ENCODE data around the gene PDXK. TPM values are rescaled to one million over a fixed set of nuclear protein-coding genes. Genes with fewer than 3 reads are reported as not detected.

Gene PDXK
- total RNA-seq, 1 donor from 2014 or later, result 81.1 TPM

GRCh38 chr21:43731891-43732711 lies 13.2 kb downstream of the PDXK start:
- DNase-seq (ENCODE audit: low spot score in 2 of 2, unreplicated experiment in 2 of 2), result no peak
- no peaks in the 10 kb centered on the region for H3K9me3 Mint-ChIP-seq
- TF ChIP-seq CTCF (IDR thresholded peaks at IDR 0.05; ENCODE audit: unreplicated experiment), result no peak
- no peak overlapping the region for H3K4me3 Mint-ChIP-seq
- no peak overlapping the region for H3K27ac Mint-ChIP-seq
- no peaks in the 10 kb centered on the region for H3K27me3 Mint-ChIP-seq (ENCODE audit: low read depth)
- H3K4me1 Mint-ChIP-seq, result peaks cover 30% of the 10 kb centered on the region
- H3K36me3 Mint-ChIP-seq, result no peaks in the 10 kb centered on the region

- DNase-seq (ENCODE audit: low spot score in 2 of 2, unreplicated experiment in 2 of 2), result no peak
- H3K27me3 Mint-ChIP-seq (ENCODE audit: low read depth), result no peaks in the 10 kb centered on the region
- H3K4me1 Mint-ChIP-seq, result peaks cover 25% of the 10 kb centered on the region
- no peak overlapping the region for H3K27ac Mint-ChIP-seq
- no peaks in the 10 kb centered on the region for H3K9me3 Mint-ChIP-seq
- TF ChIP-seq CTCF (IDR thresholded peaks at IDR 0.05; ENCODE audit: unreplicated experiment), result no peak
- no peak overlapping the region for H3K4me3 Mint-ChIP-seq
- peaks cover 2% of the 10 kb centered on the region for H3K36me3 Mint-ChIP-seq
Measured at GRCh38 chr21:43733060-43733459, 14.1 kb downstream of the PDXK start.

DNA sequence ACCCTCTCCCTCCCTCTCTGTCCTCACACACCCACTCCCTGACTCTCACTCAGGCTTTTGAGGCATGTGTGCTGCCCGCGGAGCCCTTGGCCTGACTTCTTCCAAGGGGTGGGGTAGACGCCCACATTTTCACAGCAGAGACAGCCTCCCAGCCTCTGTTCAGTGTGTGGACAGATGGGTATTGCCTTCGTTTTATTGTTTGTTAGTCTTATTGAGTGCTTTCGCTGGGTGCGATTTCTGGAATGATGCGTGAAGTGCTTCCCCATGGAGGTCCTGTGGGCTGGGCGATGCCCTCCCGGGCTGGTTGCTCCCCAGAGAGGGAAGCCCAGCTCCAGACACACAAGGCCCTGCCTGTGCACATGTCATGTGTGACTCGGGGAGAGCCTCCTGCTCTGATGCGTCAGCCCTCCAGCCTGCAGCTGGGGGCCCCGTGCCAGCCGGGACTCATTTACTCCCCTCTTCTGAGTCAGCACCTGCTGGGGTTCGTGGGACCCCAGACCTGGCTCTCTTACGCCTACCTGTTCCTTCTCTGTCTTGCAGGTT lies 14.7 kb downstream of the PDXK start:
- no peak for TF ChIP-seq CTCF (IDR thresholded peaks at IDR 0.05; ENCODE audit: unreplicated experiment)
- Mint-ChIP-seq H3K27ac (no peak overlapping the region), H3K4me3 (no peak overlapping the region), H3K4me1 (peaks cover 19% of the 10 kb centered on the region), H3K27me3 (ENCODE audit: low read depth) (no peaks in the 10 kb centered on the region), H3K36me3 (peaks cover 2% of the 10 kb centered on the region), H3K9me3 (no peaks in the 10 kb centered on the region)
- DNase-seq (ENCODE audit: low spot score in 2 of 2, unreplicated experiment in 2 of 2), result no peak

GRCh38 chr21:43734131-43734927 lies 15.4 kb downstream of the PDXK start:
- Mint-ChIP-seq H3K27ac (no peak overlapping the region), H3K4me3 (no peak overlapping the region), H3K27me3 (ENCODE audit: low read depth) (no peaks in the 10 kb centered on the region), H3K4me1 (peaks cover 14% of the 10 kb centered on the region), H3K36me3 (peaks cover 3% of the 10 kb centered on the region), H3K9me3 (no peaks in the 10 kb centered on the region)
- TF ChIP-seq CTCF (IDR thresholded peaks at IDR 0.05; ENCODE audit: unreplicated experiment), result no peak
- DNase-seq (ENCODE audit: low spot score in 2 of 2, unreplicated experiment in 2 of 2), result no peak

- Mint-ChIP-seq H3K27me3 (ENCODE audit: low read depth) (no peaks in the 10 kb centered on the region), H3K36me3 (peaks cover 3% of the 10 kb centered on the region)
Measured at GRCh38 chr21:43734928-43735229, 15.9 kb downstream of the PDXK start.

More at GRCh38 chr21:43734928-43735229, 15.9 kb downstream of the PDXK start:
- no peak for TF ChIP-seq CTCF (IDR thresholded peaks at IDR 0.05; ENCODE audit: unreplicated experiment)
- no peak for DNase-seq (ENCODE audit: low spot score in 2 of 2, unreplicated experiment in 2 of 2)
- Mint-ChIP-seq H3K9me3 (no peaks in the 10 kb centered on the region), H3K27ac (no peak overlapping the region), H3K4me1 (peaks cover 9% of the 10 kb centered on the region), H3K4me3 (no peak overlapping the region)
